ENCODE measurements around the gene EXOC4.

DNA sequence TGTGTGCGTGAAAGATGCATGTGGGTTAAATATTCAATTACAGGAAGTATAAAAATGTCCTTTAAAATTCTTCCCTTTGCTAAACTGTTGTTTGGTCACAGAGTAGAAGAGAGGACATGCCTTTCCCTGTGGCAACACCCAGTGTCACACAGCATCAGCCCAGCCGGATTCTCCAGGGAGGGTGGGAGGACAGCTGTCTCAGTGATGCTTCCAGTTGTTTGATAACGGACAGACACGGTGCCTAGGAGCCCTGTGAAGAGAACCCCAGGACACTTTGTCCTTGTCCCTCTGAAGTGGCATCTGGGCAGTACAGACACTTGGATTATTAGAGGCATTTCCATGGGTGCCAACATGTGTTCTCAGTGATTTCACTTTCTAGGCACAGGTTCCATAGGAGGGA lies 567.7 kb downstream of the EXOC4 start:
- TF ChIP-seq, protein P1, sequence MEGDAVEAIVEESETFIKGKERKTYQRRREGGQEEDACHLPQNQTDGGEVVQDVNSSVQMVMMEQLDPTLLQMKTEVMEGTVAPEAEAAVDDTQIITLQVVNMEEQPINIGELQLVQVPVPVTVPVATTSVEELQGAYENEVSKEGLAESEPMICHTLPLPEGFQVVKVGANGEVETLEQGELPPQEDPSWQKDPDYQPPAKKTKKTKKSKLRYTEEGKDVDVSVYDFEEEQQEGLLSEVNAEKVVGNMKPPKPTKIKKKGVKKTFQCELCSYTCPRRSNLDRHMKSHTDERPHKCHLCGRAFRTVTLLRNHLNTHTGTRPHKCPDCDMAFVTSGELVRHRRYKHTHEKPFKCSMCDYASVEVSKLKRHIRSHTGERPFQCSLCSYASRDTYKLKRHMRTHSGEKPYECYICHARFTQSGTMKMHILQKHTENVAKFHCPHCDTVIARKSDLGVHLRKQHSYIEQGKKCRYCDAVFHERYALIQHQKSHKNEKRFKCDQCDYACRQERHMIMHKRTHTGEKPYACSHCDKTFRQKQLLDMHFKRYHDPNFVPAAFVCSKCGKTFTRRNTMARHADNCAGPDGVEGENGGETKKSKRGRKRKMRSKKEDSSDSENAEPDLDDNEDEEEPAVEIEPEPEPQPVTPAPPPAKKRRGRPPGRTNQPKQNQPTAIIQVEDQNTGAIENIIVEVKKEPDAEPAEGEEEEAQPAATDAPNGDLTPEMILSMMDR (IDR thresholded peaks at IDR 0.05): no peak
- TF ChIP-seq POLR2A (IDR thresholded peaks at IDR 0.05): no peak
